Heart right ventricle (tissue), 16 donors: ENCODE data around the gene TNFSF10. TPM values are rescaled to one million over a fixed set of nuclear protein-coding genes. Genes with fewer than 3 reads are reported as not detected.

Source experiments
- ATAC-seq, 8 donors: fragments of 200-7000 bp; cut with Tn5 transposase; one replicate each; pipeline ENCODE4 v1.9.1; 2020; ENCODE audit warnings: mild to moderate bottlenecking in 8 of 8, moderate library complexity in 8 of 8, moderate number of reproducible peaks in 1 of 8
- DNase-seq, 2 donors: peaks; one replicate each; pipeline ENCODE4 v3.0.0-alpha.2; 2020
- H3K27ac ChIP-seq, 10 donors: fragments of 200-600 bp; sonication (generic) in 2 of 10; one replicate each; pipeline versions ENCODE4 v1.5.0 to v1.8.0; 2020 to 2022; ENCODE audit warnings: mild to moderate bottlenecking in 3 of 10
- H3K27me3 ChIP-seq, 7 donors: fragments of 200-600 bp; one replicate each; pipeline ENCODE4 v1.8.0; 2021 to 2022; ENCODE audit warnings: mild to moderate bottlenecking in 2 of 7
- H3K36me3 ChIP-seq, 9 donors: fragments of 200-600 bp; sonication (generic) in 1 of 9; one replicate each; pipeline versions ENCODE4 v1.5.0 to v1.8.0; 2020 to 2022; ENCODE audit warnings: mild to moderate bottlenecking in 2 of 9
- H3K4me1 ChIP-seq, 9 donors: fragments of 200-600 bp; sonication (generic) in 1 of 9; one replicate each; pipeline versions ENCODE4 v1.5.0 to v1.8.0; 2020 to 2022; ENCODE audit warnings: mild to moderate bottlenecking in 4 of 9
- H3K4me3 ChIP-seq, 10 donors: fragments of 200-600 bp; sonication (generic) in 2 of 10; one replicate each; pipeline versions ENCODE4 v1.5.0 to v1.8.0; 2020 to 2022; ENCODE audit warnings: mild to moderate bottlenecking in 7 of 10, moderate library complexity in 2 of 10
- H3K9me3 ChIP-seq, 11 donors: fragments of 200-600 bp in 10 of 11; sonication (generic) in 2 of 11; one replicate each; pipeline versions ENCODE4 v1.5.0 to v1.8.0; 2013 to 2022; ENCODE audit warnings: mild to moderate bottlenecking in 2 of 11, control low read depth in 1 of 11, moderate library complexity in 1 of 11
- WGBS, 2 donors: extraction: QIAGEN DNeasy Blood & Tissue Kit; methylation state at CpG; one replicate each; pipeline ENCODE4 v1.1.7; 2013; ENCODE audit warnings: inconsistent platforms in 1 of 2; 5-methylcytosine and 5-hydroxymethylcytosine counted together
- intact Hi-C, 10 donors: fragments of 100-400 bp; cut with DNase I; formaldehyde crosslinking; loops; one replicate each; pipeline versions ENCODE4 v1.11.1 to v1.14.2; 2022
- polyA plus RNA-seq, 2 donors: library from polyadenylated mRNA; stranded (reverse); fragments of 200-250 nt; gene quantifications; one replicate each; pipeline ENCODE4 v1.2.3, GENCODE V29; 2013
- total RNA-seq, 10 donors: library from RNA; stranded (reverse); fragmentation: NEBNext Ultra II Directional in 3 of 10; extraction: Animal tissue kit (Norgen Biotek cat#: 25700) in 3 of 10; gene quantifications; one replicate each; pipeline versions ENCODE4 v1.2.1 to v1.2.4, GENCODE V29; 2021 to 2023
- TF ChIP-seq, protein P1 (sequence below), 9 donors: fragments of 200-600 bp; sonication (generic) in 2 of 9; IDR thresholded peaks; one replicate each; pipeline versions ENCODE4 v1.5.0 to v1.8.0; 2021 to 2022; ENCODE audit warnings: antibody characterized with exemption in 9 of 9, mild to moderate bottlenecking in 5 of 9, moderate library complexity in 1 of 9
- donor health status: Arrhythmogenic right ventricular cardiomyopathy.
- donor health status: ischemic (EF 13 %, LVEDD 7.1; RV severe dilation, severe dysfunction).
- donor health status: healthy with polysubstance abuse.
- donor health status: DM: no; HTN: yes; CAD: no.
- donor health status: DM: no; HTN: no; CAD: no.
- donor health status: ischemic (EF 25% LVEDD 6.9; RV normal size, moderate dysfunction).
- donor health status: ischemic (EF 25% LVEDD 5.7; RV mildly dilated, moderate dysfunction).
- donor health status: healthy.
- donor health status: DM: yes; HTN: yes; CAD: no.
- donor health status: Ischemic cardiomyopathy.
- donor health status: ischemic (EF 35%, LVEDD 5.7; RV mildly dilated, moderate dysfunction).
- donor health status: nonischemic (EF 11% LVEDD 7.7; RV severe dilation, severe dysfunction).
- donor health status: DM: yes; HTN: yes; CAD: no.
- donor health status: PGD.
- donor health status: ischemic (EF 29% LVEDD 5.4; RV normal size, mild dysfunction).
- donor health status: nonischemic (EF 23%, LVEDD 6.1; RV moderate dilation, normal function).

TNFSF10 gene
- total and polyA plus RNA-seq, 12 donors: 4.7 to 51.5 (median 17.5) TPM

DNA sequence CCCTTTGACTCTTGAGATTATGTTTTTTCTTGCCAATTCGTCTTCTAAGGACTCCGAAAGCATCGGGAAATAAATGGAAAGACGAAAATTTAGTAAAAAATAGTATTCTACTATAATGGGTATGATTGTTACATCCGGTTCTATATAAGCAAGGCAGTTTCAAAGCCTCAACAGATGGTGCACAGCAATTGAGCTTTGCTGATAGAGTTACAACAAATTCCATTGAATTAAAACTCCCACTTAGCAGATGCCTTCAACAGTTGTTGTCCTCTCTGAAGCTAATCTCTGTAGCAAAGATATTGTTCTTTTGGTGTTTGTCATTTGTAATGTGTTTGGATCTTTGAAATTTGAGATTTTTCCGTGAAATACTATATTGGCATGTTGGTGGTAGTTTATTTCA, 58.9 kb downstream of the TNFSF10 start:
- DNase-seq: no peak
- TF ChIP-seq, protein P1, sequence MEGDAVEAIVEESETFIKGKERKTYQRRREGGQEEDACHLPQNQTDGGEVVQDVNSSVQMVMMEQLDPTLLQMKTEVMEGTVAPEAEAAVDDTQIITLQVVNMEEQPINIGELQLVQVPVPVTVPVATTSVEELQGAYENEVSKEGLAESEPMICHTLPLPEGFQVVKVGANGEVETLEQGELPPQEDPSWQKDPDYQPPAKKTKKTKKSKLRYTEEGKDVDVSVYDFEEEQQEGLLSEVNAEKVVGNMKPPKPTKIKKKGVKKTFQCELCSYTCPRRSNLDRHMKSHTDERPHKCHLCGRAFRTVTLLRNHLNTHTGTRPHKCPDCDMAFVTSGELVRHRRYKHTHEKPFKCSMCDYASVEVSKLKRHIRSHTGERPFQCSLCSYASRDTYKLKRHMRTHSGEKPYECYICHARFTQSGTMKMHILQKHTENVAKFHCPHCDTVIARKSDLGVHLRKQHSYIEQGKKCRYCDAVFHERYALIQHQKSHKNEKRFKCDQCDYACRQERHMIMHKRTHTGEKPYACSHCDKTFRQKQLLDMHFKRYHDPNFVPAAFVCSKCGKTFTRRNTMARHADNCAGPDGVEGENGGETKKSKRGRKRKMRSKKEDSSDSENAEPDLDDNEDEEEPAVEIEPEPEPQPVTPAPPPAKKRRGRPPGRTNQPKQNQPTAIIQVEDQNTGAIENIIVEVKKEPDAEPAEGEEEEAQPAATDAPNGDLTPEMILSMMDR (IDR thresholded peaks at IDR 0.05): no peak
- no peak overlapping the region for H3K27ac ChIP-seq
- no peak for ATAC-seq
- intact Hi-C loops: loop anchor here in 1 of 10 donors (10.0 kb wide), 1 partner anchor 90 kb away; no protein-coding TSS in a partner anchor
- no peaks in the 10 kb centered on the region for H3K9me3 ChIP-seq
- H3K4me3 ChIP-seq: no peak overlapping the region
- H3K4me1 ChIP-seq: peaks cover 0 to 15% (median 0%) of the 10 kb centered on the region in 9 donors
- H3K36me3 ChIP-seq: no peaks in the 10 kb centered on the region
- H3K27me3 ChIP-seq: no peaks in the 10 kb centered on the region
- 85 to 89% methylated on average over 6 of the region's 6 CpGs for WGBS, 2 donors

DNA sequence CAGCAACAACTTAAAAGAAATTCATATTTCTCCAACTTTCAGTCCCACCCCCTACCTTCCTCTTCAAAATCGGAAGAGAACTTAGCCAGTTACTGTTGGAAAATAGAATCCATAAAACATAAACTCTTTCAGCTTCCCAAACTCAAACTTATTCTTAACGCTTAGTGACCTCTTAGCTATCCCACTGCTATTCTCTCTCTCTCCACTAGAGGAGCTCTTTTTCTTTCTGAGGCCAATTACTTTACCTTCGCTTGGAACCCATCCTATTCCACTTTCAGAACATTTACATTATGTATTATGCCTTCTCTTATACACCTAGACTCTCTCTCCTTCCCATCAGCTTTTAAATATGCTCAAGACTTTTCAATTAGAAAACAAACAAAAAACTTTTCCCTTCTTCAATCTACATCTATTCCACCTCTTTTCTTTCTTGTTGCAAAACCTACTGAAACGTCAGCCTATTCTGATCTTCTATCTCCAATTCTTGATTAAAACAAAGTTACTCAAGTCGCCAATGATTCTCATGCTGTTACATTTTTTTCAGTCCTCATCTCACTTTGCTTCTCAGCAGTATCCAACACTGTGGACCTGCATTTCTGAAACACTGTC, 61.6 kb downstream of the TNFSF10 start:
- Histone ChIP-seq H3K9me3 (no peaks in the 10 kb centered on the region), H3K27ac (no peak overlapping the region), H3K27me3 (peaks cover 0 to 5% (median 0%) of the 10 kb centered on the region in 7 donors), H3K4me3 (no peak overlapping the region), H3K36me3 (no peaks in the 10 kb centered on the region), H3K4me1 (peaks cover 0 to 7% (median 0%) of the 10 kb centered on the region in 9 donors)
- intact Hi-C loops: loop anchor here in 1 of 10 donors (10.0 kb wide), 1 partner anchor 87 kb away; no protein-coding TSS in a partner anchor
- ATAC-seq (no peak), DNase-seq (no peak)
- WGBS, 2 donors: 37 to 38% methylated on average over 5 of the region's 5 CpGs
- TF ChIP-seq, protein P1 (IDR thresholded peaks at IDR 0.05): peak; percentile 66 to 92 (median 83)

DNA sequence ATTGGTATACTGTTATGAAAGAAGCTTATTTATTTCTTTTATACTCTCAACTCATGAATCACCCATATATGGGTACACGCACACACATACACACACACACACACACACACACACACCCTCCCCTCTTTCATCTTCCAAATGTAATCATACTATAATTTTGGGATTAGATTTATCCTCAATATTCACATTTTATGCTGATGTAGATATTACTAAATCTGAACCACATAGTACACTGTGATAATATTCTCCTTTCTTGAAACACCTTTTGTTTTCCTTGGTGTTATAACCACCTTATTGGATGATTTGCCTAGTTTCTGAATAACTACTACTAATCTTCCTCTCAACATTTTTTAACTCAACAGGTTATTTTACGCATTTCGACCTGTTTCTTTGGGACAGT, 66.8 kb downstream of the TNFSF10 start:
- no peak overlapping the region for H3K4me3 ChIP-seq
- TF ChIP-seq, protein P1 (IDR thresholded peaks at IDR 0.05): no peak
- intact Hi-C loops: no loop called here
- H3K27me3 ChIP-seq: peaks cover 0 to 52% (median 12%) of the 10 kb centered on the region in 7 donors
- ATAC-seq: no peak
- peaks cover 0 to 4% (median 0%) of the 10 kb centered on the region in 9 donors for H3K4me1 ChIP-seq
- H3K9me3 ChIP-seq: no peaks in the 10 kb centered on the region
- 92% methylated on average over 3 of the region's 3 CpGs for WGBS, 2 donors
- no peaks in the 10 kb centered on the region for H3K36me3 ChIP-seq
- no peak overlapping the region for H3K27ac ChIP-seq
- DNase-seq: no peak

Other genes starting within 250 kb of the TNFSF10 start
- gene GHSR, start 75.0 kb downstream of the TNFSF10 start, total RNA-seq: not detected
- gene GHSR, start 75.0 kb downstream of the TNFSF10 start, polyA plus RNA-seq: not detected
- 10 to 100 TPM; 40.8 to 66.4 (median 51.8) TPM for gene NCEH1, start 187.6 kb upstream of the TNFSF10 start, total RNA-seq
- 10 to 100 TPM in 1 of 2 donors, 1 to 10 TPM in 1; 8.7 to 12.7 TPM for gene NCEH1, start 187.6 kb upstream of the TNFSF10 start, polyA plus RNA-seq
- gene ECT2, start 227.3 kb upstream of the TNFSF10 start, total RNA-seq: 1 to 10 TPM; 2.9 to 8.0 (median 5.5) TPM
- 1 to 10 TPM; 2.0 to 2.2 TPM for gene ECT2, start 227.3 kb upstream of the TNFSF10 start, polyA plus RNA-seq